Neural progenitor cell (in vitro differentiated cells): ENCODE results near the gene FAM98B. TPM values are rescaled to one million over a fixed set of nuclear protein-coding genes. Genes with fewer than 3 reads are reported as not detected.

Source experiments
- DNase-seq: peaks from one replicate; pipeline ENCODE4 v3.0.0-alpha.2; 2016; ENCODE audit warnings: low spot score
- H2AFZ ChIP-seq: fragments of 200-600 bp; sonication (generic); replicated peaks from 2 replicates; pipeline ENCODE4 v1.6.1; 2016; ENCODE audit warnings: antibody characterized with exemption
- H3F3A ChIP-seq: fragments of 200-600 bp; sonication (generic); 2 replicates; pipeline ENCODE4 v1.6.1; 2016; ENCODE audit warnings: antibody characterized with exemption, low read depth
- H3K27ac ChIP-seq: fragments of 200-600 bp; sonication (generic); 2 replicates; pipeline ENCODE4 v1.5.1; 2016; ENCODE audit warnings: mild to moderate bottlenecking
- H3K27me3 ChIP-seq: fragments of 200-600 bp; sonication (generic); 2 replicates; pipeline ENCODE4 v1.6.1; 2016; ENCODE audit warnings: mild to moderate bottlenecking, moderate library complexity
- H3K36me3 ChIP-seq: fragments of 200-600 bp; sonication (generic); 2 replicates; pipeline ENCODE4 v1.5.1; 2016
- H3K4me1 ChIP-seq: fragments of 200-600 bp; sonication (generic); 2 replicates; pipeline ENCODE4 v1.6.1; 2016; ENCODE audit warnings: mixed run types
- H3K4me2 ChIP-seq: fragments of 200-600 bp; sonication (generic); 2 replicates; pipeline ENCODE4 v1.6.1; 2016
- H3K4me3 ChIP-seq: fragments of 200-600 bp; sonication (generic); 2 replicates; pipeline ENCODE4 v1.5.1; 2016
- H3K79me2 ChIP-seq: fragments of 200-600 bp; sonication (generic); 2 replicates; pipeline ENCODE4 v1.6.1; 2016; ENCODE audit warnings: low read depth
- H3K9ac ChIP-seq: fragments of 200-600 bp; sonication (generic); 2 replicates; pipeline ENCODE4 v1.6.1; 2016
- H3K9me3 ChIP-seq: fragments of 200-600 bp; sonication (generic); 2 replicates; pipeline ENCODE4 v1.5.1; 2016; ENCODE audit warnings: low read depth
- H4K20me1 ChIP-seq: fragments of 200-600 bp; sonication (generic); 2 replicates; pipeline ENCODE4 v1.6.1; 2016; ENCODE audit warnings: low read depth
- H3K27ac Mint-ChIP-seq: 3 replicates; pipeline ENCODE4 v1.8.0; 2021; ENCODE audit warnings: mixed read lengths
- H3K27me3 Mint-ChIP-seq: 2 replicates; pipeline ENCODE4 v1.8.0; 2022; ENCODE audit warnings: low read depth, mild to moderate bottlenecking, inconsistent platforms, moderate library complexity, mixed read lengths; ENCODE audit not compliant: insufficient read depth
- H3K36me3 Mint-ChIP-seq: 3 replicates; pipeline ENCODE4 v1.8.0; 2021; ENCODE audit warnings: mixed read lengths
- H3K4me1 Mint-ChIP-seq: 3 replicates; pipeline ENCODE4 v1.8.0; 2021; ENCODE audit warnings: mixed read lengths
- H3K4me3 Mint-ChIP-seq: 3 replicates; pipeline ENCODE4 v1.8.0; 2021; ENCODE audit warnings: mild to moderate bottlenecking, moderate library complexity, mixed read lengths
- H3K9me3 Mint-ChIP-seq: 3 replicates; pipeline ENCODE4 v1.8.0; 2020; ENCODE audit warnings: mixed read lengths
- CTCF ChIP-seq: fragments of 200-600 bp; sonication (generic); IDR thresholded peaks from 2 replicates; pipeline ENCODE4 v1.5.1; 2017; ENCODE audit warnings: antibody characterized with exemption, mild to moderate bottlenecking
- EZH2 ChIP-seq: fragments of 200-600 bp; sonication (generic); IDR thresholded peaks from 2 replicates; pipeline ENCODE4 v1.6.1; 2017; ENCODE audit warnings: antibody characterized with exemption, mild to moderate bottlenecking, moderate library complexity
- EZH2phosphoT487 ChIP-seq: fragments of 200-600 bp; sonication (generic); IDR thresholded peaks from 2 replicates; pipeline ENCODE4 v1.6.1; 2017; ENCODE audit warnings: antibody characterized with exemption
- total RNA-seq: library from RNA; depleted of rRNA; stranded (reverse); fragments of >200 nt; gene quantifications from 2 replicates; pipeline ENCODE4 v1.2.3, GENCODE V29; 2015; ENCODE audit warnings: low replicate concordance

Gene FAM98B
- total RNA-seq, 1 donor from 2014 or later, result 31.4 TPM

GRCh38 chr15:38474155-38474757 is 20.3 kb downstream of the FAM98B start:
- peaks cover 8% of the 10 kb centered on the region for H3K36me3 Mint-ChIP-seq

GRCh38 chr15:38475361-38475760 is 21.4 kb downstream of the FAM98B start:
- H4K20me1 ChIP-seq, result no peaks in the 10 kb centered on the region

More at GRCh38 chr15:38474155-38474757, 20.3 kb downstream of the FAM98B start:
- Histone ChIP-seq H3K4me3 (no peak overlapping the region), H3K4me2 (no peak overlapping the region), H3K27ac (no peak overlapping the region), H3K36me3 (peaks cover 13% of the 10 kb centered on the region), H3K9ac (no peak overlapping the region), H4K20me1 (no peaks in the 10 kb centered on the region), H2AFZ (no peak overlapping the region), H3K4me1 (no peaks in the 10 kb centered on the region), H3K79me2 (no peaks in the 10 kb centered on the region), H3K27me3 (no peaks in the 10 kb centered on the region), H3F3A (no peaks in the 10 kb centered on the region), H3K9me3 (no peaks in the 10 kb centered on the region)
- Mint-ChIP-seq H3K27ac (no peak overlapping the region), H3K4me3 (no peak overlapping the region), H3K9me3 (no peaks in the 10 kb centered on the region), H3K4me1 (no peaks in the 10 kb centered on the region), H3K27me3 (no peaks in the 10 kb centered on the region)
- DNase-seq, result peak; percentile 68
- TF ChIP-seq EZH2 (no peak), CTCF (peak; percentile 74)

GRCh38 chr15:38476120-38476519 is 22.2 kb downstream of the FAM98B start:
- peaks cover 13% of the 10 kb centered on the region for H3K36me3 ChIP-seq
- H3K4me3 ChIP-seq, result no peak overlapping the region
- H3K27me3 Mint-ChIP-seq, result no peaks in the 10 kb centered on the region
- no peak overlapping the region for H3K4me2 ChIP-seq
- no peak overlapping the region for H3K27ac Mint-ChIP-seq
- H3K4me3 Mint-ChIP-seq, result no peak overlapping the region
- no peaks in the 10 kb centered on the region for H3K27me3 ChIP-seq
- no peak overlapping the region for H2AFZ ChIP-seq
- H3K9me3 ChIP-seq, result no peaks in the 10 kb centered on the region
- H3K4me1 ChIP-seq, result no peaks in the 10 kb centered on the region
- peaks cover 9% of the 10 kb centered on the region for H3K36me3 Mint-ChIP-seq
- no peak for DNase-seq
- H3K9me3 Mint-ChIP-seq, result no peaks in the 10 kb centered on the region
- no peak for TF ChIP-seq EZH2phosphoT487
- TF ChIP-seq CTCF, result no peak
- no peak for TF ChIP-seq EZH2
- no peaks in the 10 kb centered on the region for H3K79me2 ChIP-seq
- no peaks in the 10 kb centered on the region for H3K4me1 Mint-ChIP-seq
- no peaks in the 10 kb centered on the region for H3F3A ChIP-seq
- no peak overlapping the region for H3K27ac ChIP-seq
- H4K20me1 ChIP-seq, result no peaks in the 10 kb centered on the region
- no peak overlapping the region for H3K9ac ChIP-seq

More at GRCh38 chr15:38475361-38475760, 21.4 kb downstream of the FAM98B start:
- no peak for DNase-seq
- H3K9ac ChIP-seq, result no peak overlapping the region
- H3K79me2 ChIP-seq, result no peaks in the 10 kb centered on the region
- H3K27me3 ChIP-seq, result no peaks in the 10 kb centered on the region
- H3K27ac ChIP-seq, result no peak overlapping the region
- no peak overlapping the region for H3K4me3 ChIP-seq
- H3K4me1 ChIP-seq, result no peaks in the 10 kb centered on the region
- Mint-ChIP-seq H3K27me3 (no peaks in the 10 kb centered on the region), H3K9me3 (no peaks in the 10 kb centered on the region), H3K27ac (no peak overlapping the region), H3K36me3 (peaks cover 8% of the 10 kb centered on the region), H3K4me3 (no peak overlapping the region), H3K4me1 (no peaks in the 10 kb centered on the region)
- peaks cover 10% of the 10 kb centered on the region for H3K36me3 ChIP-seq
- no peak overlapping the region for H2AFZ ChIP-seq
- no peaks in the 10 kb centered on the region for H3F3A ChIP-seq
- no peak overlapping the region for H3K4me2 ChIP-seq
- no peaks in the 10 kb centered on the region for H3K9me3 ChIP-seq
- TF ChIP-seq EZH2 (no peak), CTCF (no peak), EZH2phosphoT487 (no peak)
